Panc1 (cell line): Measurements from ENCODE around the gene CLEC14A. TPM values are rescaled to one million over a fixed set of nuclear protein-coding genes. Genes with fewer than 3 reads are reported as not detected.

Experiments
- ATAC-seq: fragments of 200-7000 bp; cut with Tn5 transposase; 2 replicates; pipeline ENCODE4 v1.9.1; 2020; ENCODE audit warnings: mild to moderate bottlenecking, moderate library complexity
- BruUV-seq: library from RNA; stranded (reverse); fragments of 400-500 nt; replicated peaks from 2 replicates; lab custom pipeline; 2021; lab: Mats Ljungman, UMichigan
- CTCF ChIA-PET: fragments of 300-600 bp; sonication (Branson Sonifier 250); formaldehyde crosslinking; loops from one replicate; lab custom pipeline; 2022; ENCODE audit warnings: antibody characterized with exemption; lab: Charles Lee
- POLR2A ChIA-PET: fragments of 300-600 bp; sonication (Branson Sonifier 250); formaldehyde crosslinking; loops from one replicate; lab custom pipeline; 2022; ENCODE audit warnings: antibody characterized with exemption; lab: Charles Lee
- DNase-seq: peaks from one replicate; pipeline ENCODE4 v3.0.0-alpha.2; 2010; ENCODE audit warnings: low read depth, low spot score
- H3K27ac ChIP-seq: 2 replicates; pipeline ENCODE4 v1.5.1; 2011; ENCODE audit warnings: mild to moderate bottlenecking, low read length, inconsistent platforms
- H3K27me3 ChIP-seq: fragments of 200-500 bp; sonication (Bioruptor generic); 2 replicates; pipeline ENCODE4 v1.6.0; 2014; ENCODE audit warnings: low read length, inconsistent platforms; ENCODE audit not compliant: control insufficient read depth, insufficient read depth
- H3K36me3 ChIP-seq: fragments of 200-500 bp; sonication (Bioruptor generic); 2 replicates; pipeline ENCODE4 v1.5.1; 2014; ENCODE audit warnings: inconsistent platforms, mild to moderate bottlenecking, low read length, moderate library complexity; ENCODE audit not compliant: control insufficient read depth, insufficient read depth
- H3K4me1 ChIP-seq: 2 replicates; pipeline ENCODE4 v1.5.1; 2011; ENCODE audit warnings: inconsistent platforms, mild to moderate bottlenecking, low read length, moderate library complexity; ENCODE audit not compliant: control insufficient read depth, insufficient read depth
- H3K4me3 ChIP-seq, 2 experiments: 2 replicates each; pipeline ENCODE4 v1.5.1; 2011 to 2012; ENCODE audit warnings: low read depth in 2 of 2, low read length in 2 of 2, mild to moderate bottlenecking in 2 of 2, inconsistent platforms in 1 of 2, moderate library complexity in 1 of 2
- H3K9me3 ChIP-seq: fragments of 200-500 bp; sonication (Bioruptor generic); 2 replicates; pipeline ENCODE4 v1.5.1; 2014; ENCODE audit warnings: low read depth, mild to moderate bottlenecking, inconsistent platforms, low read length, moderate library complexity; ENCODE audit not compliant: control insufficient read depth, insufficient read depth
- POLR2AphosphoS5 ChIP-seq: IDR thresholded peaks from 2 replicates; pipeline ENCODE4 v1.6.1; 2012; ENCODE audit warnings: mild to moderate bottlenecking, low read depth, low read length, moderate library complexity
- SIN3A ChIP-seq: IDR thresholded peaks from 2 replicates; pipeline ENCODE4 v1.6.1; 2012; ENCODE audit warnings: low read depth, mild to moderate bottlenecking, low read length, moderate library complexity, borderline replicate concordance; ENCODE audit not compliant: insufficient read depth
- TCF7L2 ChIP-seq: IDR thresholded peaks from 2 replicates; pipeline ENCODE4 v1.6.1; 2011; ENCODE audit warnings: mild to moderate bottlenecking, low read depth, low read length, inconsistent platforms
- in situ Hi-C: cut with HindIII; loops from 2 replicates; pipeline ENCODE4 v1.10.0; 2016; ENCODE audit warnings: low sequenced_read_pairs, low pct_unique_long_range_greater_than_20kb
- intact Hi-C: fragments of 100-400 bp; cut with micrococcal nuclease; formaldehyde crosslinking; loops from one replicate; pipeline ENCODE4 v1.10.0; 2022; ENCODE audit not compliant: unreplicated experiment
- total RNA-seq: library from RNA; stranded (reverse); gene quantifications from one replicate; pipeline ENCODE4 v1.2.1, GENCODE V29; 2021; ENCODE audit not compliant: unreplicated experiment
- TF ChIP-seq, protein P1 (sequence below), 2 experiments: IDR thresholded peaks; 2 replicates each; pipeline ENCODE4 v1.6.1; 2011 to 2012; ENCODE audit warnings: low read depth in 2 of 2, control low read depth in 1 of 2, low read length in 1 of 2, mild to moderate bottlenecking in 1 of 2, moderate library complexity in 1 of 2; ENCODE audit not compliant: insufficient read depth in 1 of 2
- TF ChIP-seq, protein P2 (sequence below): fragments of 450-650 bp; IDR thresholded peaks from 2 replicates; pipeline ENCODE4 v1.5.1; 2017; ENCODE audit warnings: mild to moderate bottlenecking

The CLEC14A gene
- total RNA-seq, 1 experiment from 2014 or later, result 0.10 TPM

DNA sequence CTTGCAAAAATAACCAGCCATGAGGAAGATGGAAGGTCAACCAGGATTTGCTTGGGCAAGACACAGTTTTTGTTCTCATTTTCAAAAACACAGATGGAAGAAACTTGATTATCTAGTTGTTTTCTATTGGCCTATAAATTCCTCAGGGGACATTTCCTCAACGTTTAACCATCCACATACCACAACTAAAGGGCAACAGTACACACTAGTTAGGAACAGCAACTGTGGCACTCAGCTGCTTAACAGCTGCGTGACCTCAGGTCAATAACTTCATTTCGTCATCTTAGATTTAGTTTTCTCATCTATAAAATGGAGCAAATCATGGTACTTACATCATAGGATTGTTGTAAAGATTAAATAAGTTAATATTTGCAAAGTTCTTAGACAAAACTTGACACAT, 29.5 kb downstream of the CLEC14A start:
- Histone ChIP-seq H3K4me1 (no peaks in the 10 kb centered on the region), H3K36me3 (no peaks in the 10 kb centered on the region), H3K4me3 (no peak overlapping the region), H3K9me3 (no peaks in the 10 kb centered on the region), H3K27me3 (no peaks in the 10 kb centered on the region), H3K27ac (no peak overlapping the region)
- TF ChIP-seq POLR2AphosphoS5 (no peak), TCF7L2 (no peak), SIN3A (no peak)
- TF ChIP-seq, protein P1, sequence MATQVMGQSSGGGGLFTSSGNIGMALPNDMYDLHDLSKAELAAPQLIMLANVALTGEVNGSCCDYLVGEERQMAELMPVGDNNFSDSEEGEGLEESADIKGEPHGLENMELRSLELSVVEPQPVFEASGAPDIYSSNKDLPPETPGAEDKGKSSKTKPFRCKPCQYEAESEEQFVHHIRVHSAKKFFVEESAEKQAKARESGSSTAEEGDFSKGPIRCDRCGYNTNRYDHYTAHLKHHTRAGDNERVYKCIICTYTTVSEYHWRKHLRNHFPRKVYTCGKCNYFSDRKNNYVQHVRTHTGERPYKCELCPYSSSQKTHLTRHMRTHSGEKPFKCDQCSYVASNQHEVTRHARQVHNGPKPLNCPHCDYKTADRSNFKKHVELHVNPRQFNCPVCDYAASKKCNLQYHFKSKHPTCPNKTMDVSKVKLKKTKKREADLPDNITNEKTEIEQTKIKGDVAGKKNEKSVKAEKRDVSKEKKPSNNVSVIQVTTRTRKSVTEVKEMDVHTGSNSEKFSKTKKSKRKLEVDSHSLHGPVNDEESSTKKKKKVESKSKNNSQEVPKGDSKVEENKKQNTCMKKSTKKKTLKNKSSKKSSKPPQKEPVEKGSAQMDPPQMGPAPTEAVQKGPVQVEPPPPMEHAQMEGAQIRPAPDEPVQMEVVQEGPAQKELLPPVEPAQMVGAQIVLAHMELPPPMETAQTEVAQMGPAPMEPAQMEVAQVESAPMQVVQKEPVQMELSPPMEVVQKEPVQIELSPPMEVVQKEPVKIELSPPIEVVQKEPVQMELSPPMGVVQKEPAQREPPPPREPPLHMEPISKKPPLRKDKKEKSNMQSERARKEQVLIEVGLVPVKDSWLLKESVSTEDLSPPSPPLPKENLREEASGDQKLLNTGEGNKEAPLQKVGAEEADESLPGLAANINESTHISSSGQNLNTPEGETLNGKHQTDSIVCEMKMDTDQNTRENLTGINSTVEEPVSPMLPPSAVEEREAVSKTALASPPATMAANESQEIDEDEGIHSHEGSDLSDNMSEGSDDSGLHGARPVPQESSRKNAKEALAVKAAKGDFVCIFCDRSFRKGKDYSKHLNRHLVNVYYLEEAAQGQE (IDR thresholded peaks at IDR 0.05; ENCODE audit: insufficient read depth in 1 of 2, low read depth in 2 of 2, low read length in 1 of 2), result no peak
- TF ChIP-seq, protein P2, sequence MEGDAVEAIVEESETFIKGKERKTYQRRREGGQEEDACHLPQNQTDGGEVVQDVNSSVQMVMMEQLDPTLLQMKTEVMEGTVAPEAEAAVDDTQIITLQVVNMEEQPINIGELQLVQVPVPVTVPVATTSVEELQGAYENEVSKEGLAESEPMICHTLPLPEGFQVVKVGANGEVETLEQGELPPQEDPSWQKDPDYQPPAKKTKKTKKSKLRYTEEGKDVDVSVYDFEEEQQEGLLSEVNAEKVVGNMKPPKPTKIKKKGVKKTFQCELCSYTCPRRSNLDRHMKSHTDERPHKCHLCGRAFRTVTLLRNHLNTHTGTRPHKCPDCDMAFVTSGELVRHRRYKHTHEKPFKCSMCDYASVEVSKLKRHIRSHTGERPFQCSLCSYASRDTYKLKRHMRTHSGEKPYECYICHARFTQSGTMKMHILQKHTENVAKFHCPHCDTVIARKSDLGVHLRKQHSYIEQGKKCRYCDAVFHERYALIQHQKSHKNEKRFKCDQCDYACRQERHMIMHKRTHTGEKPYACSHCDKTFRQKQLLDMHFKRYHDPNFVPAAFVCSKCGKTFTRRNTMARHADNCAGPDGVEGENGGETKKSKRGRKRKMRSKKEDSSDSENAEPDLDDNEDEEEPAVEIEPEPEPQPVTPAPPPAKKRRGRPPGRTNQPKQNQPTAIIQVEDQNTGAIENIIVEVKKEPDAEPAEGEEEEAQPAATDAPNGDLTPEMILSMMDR, result no peak
- in situ Hi-C loops, result no loop called here
- ATAC-seq, result no peak
- intact Hi-C loops, result no loop called here
- ChIA-PET POLR2A (no interaction called here), CTCF (no interaction called here)
- no TSS peak for BruUV-seq
- no peak for DNase-seq

DNA sequence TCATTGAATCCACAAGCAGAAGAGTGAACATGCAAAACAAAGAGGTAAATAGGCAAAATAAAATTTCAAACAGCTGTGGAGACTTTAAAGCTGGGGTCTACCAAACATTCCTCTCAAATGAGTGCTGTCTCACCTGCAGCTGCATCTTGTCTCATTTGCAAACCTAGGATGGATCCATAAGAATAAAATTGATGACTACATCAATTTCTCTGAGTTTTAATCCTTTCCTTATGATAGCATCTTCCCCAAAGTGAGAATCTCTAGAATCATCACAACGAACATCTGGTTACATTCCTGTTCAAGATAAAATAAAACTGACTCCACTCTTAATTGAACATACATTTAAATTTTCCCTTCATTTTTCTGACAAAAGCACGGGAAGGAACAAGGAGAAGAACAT, 29.9 kb downstream of the CLEC14A start:
- H3K4me3 ChIP-seq, result no peak overlapping the region
- no peaks in the 10 kb centered on the region for H3K27me3 ChIP-seq
- TF ChIP-seq TCF7L2, result no peak
- no peak for TF ChIP-seq POLR2AphosphoS5
- TF ChIP-seq, protein P1 (IDR thresholded peaks at IDR 0.05; ENCODE audit: insufficient read depth in 1 of 2, low read depth in 2 of 2, low read length in 1 of 2), result no peak
- TF ChIP-seq SIN3A, result no peak
- TF ChIP-seq, protein P2, result no peak
- DNase-seq, result no peak
- H3K4me1 ChIP-seq, result no peaks in the 10 kb centered on the region
- in situ Hi-C loops (no loop called here), intact Hi-C loops (no loop called here)
- no peak overlapping the region for H3K27ac ChIP-seq
- no peaks in the 10 kb centered on the region for H3K36me3 ChIP-seq
- POLR2A ChIA-PET, result no interaction called here
- CTCF ChIA-PET, result no interaction called here
- ATAC-seq, result no peak
- BruUV-seq, result no TSS peak
- no peaks in the 10 kb centered on the region for H3K9me3 ChIP-seq
